ENCODE measurements around the gene MYO3B.
A peak's percentile ranks its signal among the peaks of the same experiment; 100 is the strongest.
"Not testable (repeated sequence)": the region's sequence is repeated elsewhere in the genome, so short reads cannot be mapped to it uniquely, and the experiment has no call there.

Gene MYO3B

DNA sequence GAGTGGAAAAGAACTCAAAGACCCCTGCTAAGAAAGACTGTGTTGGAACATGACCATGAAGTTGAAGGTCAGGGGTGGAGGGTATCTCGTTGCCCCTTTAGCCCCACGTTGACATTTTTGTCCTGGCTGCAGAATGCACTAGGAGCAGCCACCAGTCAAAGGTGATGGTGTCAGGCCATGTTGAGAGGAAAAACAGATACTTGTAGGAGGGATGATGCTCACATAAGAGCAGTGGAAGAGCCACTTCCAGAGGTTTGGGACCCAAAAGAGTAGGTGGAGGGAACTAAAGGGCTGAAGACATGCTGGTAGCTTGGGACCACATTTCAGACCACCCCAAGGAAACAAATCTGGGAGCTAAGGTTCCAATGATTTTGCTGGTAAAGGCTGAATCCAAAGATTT lies 159.0 kb downstream of the MYO3B start:
- no peak for DNase-seq (ENCODE audit: extremely low spot score)
- TF ChIP-seq LEF1 (IDR thresholded peaks at IDR 0.05; ENCODE audit: borderline replicate concordance) (no peak), NFRKB (IDR thresholded peaks at IDR 0.05) (no peak), FOXM1 (IDR thresholded peaks at IDR 0.05; ENCODE audit: borderline replicate concordance) (no peak)
- ChIA-PET CTCF (interaction anchor here (2.2 kb wide), 1 partner anchor 13 kb away, joined by 7 read pairs; no protein-coding TSS in a partner anchor), POLR2A (no interaction called here)

- TF ChIP-seq HDGF (IDR thresholded peaks at IDR 0.05; ENCODE audit: borderline replicate concordance): no peak
- TF ChIP-seq NFRKB (IDR thresholded peaks at IDR 0.05): no peak
- TF ChIP-seq ZNF384 (IDR thresholded peaks at IDR 0.05): no peak
- TF ChIP-seq CTBP1 (IDR thresholded peaks at IDR 0.05; ENCODE audit: borderline replicate concordance): no peak
- TF ChIP-seq ELF4 (IDR thresholded peaks at IDR 0.05): no peak
- no peak for TF ChIP-seq L3MBTL2 (conservative IDR thresholded peaks at IDR 0.05)
- TF ChIP-seq ARNT (IDR thresholded peaks at IDR 0.05): no peak
- ChIA-PET POLR2A (no interaction called here), CTCF (interaction anchor here (1.8 kb wide), 1 partner anchor 22 kb away, joined by 5 read pairs; no protein-coding TSS in a partner anchor)
- no peak for DNase-seq (ENCODE audit: extremely low spot score)
Observed at GRCh38 chr2:170339322-170339721, 161.4 kb downstream of the MYO3B start.

- DNase-seq (ENCODE audit: extremely low spot score): no peak
- POLR2A ChIA-PET: no interaction called here
- TF ChIP-seq, protein P1, sequence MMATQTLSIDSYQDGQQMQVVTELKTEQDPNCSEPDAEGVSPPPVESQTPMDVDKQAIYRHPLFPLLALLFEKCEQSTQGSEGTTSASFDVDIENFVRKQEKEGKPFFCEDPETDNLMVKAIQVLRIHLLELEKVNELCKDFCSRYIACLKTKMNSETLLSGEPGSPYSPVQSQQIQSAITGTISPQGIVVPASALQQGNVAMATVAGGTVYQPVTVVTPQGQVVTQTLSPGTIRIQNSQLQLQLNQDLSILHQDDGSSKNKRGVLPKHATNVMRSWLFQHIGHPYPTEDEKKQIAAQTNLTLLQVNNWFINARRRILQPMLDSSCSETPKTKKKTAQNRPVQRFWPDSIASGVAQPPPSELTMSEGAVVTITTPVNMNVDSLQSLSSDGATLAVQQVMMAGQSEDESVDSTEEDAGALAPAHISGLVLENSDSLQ (IDR thresholded peaks at IDR 0.05): peak; percentile 28; the same call in 1 of the 2 replicates
- TF ChIP-seq NFRKB (IDR thresholded peaks at IDR 0.05): no peak
- CTCF ChIA-PET: interaction anchor here (1.8 kb wide), 1 partner anchor 21 kb away, joined by 5 read pairs; no protein-coding TSS in a partner anchor
Observed at GRCh38 chr2:170339750-170340692, 162.1 kb downstream of the MYO3B start.

DNA sequence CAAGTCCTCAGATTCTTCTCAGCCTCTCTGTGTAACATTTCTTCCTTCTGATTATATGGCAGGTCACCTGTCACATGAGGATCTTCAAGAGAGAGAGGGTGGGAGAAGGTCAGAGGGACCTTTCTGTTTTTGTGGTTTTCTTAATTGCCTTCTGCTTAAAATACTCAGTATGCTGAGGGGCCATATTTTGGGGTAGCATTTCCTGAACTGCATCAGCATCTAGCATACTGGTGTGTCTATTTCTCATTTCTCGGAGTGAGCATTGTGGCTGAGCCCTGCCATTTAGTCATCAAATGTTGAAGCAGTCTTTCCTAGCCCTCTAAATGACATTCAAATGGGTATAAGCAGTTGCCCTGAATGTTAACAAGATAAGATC lies 162.7 kb downstream of the MYO3B start:
- TF ChIP-seq BHLHE40 (IDR thresholded peaks at IDR 0.05; ENCODE audit: borderline replicate concordance): no peak
- no peak for TF ChIP-seq ZNF384 (IDR thresholded peaks at IDR 0.05)
- no peak for TF ChIP-seq FOXK2 (IDR thresholded peaks at IDR 0.05)
- no peak for TF ChIP-seq CTBP1 (IDR thresholded peaks at IDR 0.05; ENCODE audit: borderline replicate concordance)
- no peak for TF ChIP-seq HDGF (IDR thresholded peaks at IDR 0.05; ENCODE audit: borderline replicate concordance)
- TF ChIP-seq ARNT (IDR thresholded peaks at IDR 0.05): no peak
- TF ChIP-seq ELF4 (IDR thresholded peaks at IDR 0.05): no peak
- TF ChIP-seq SP1 (IDR thresholded peaks at IDR 0.05): no peak
- no peak for DNase-seq (ENCODE audit: extremely low spot score)
- CTCF ChIA-PET: no interaction called here
- POLR2A ChIA-PET: no interaction called here

GRCh38 chr2:170341684-170342623 lies 164.0 kb downstream of the MYO3B start:
- TF ChIP-seq ELF4 (IDR thresholded peaks at IDR 0.05) (no peak), ARNT (IDR thresholded peaks at IDR 0.05) (no peak), BHLHE40 (IDR thresholded peaks at IDR 0.05; ENCODE audit: borderline replicate concordance) (no peak), SP1 (IDR thresholded peaks at IDR 0.05) (no peak), FOXM1 (IDR thresholded peaks at IDR 0.05; ENCODE audit: borderline replicate concordance) (no peak)
- CTCF ChIA-PET: interaction anchor here (0.8 to 1.2 kb wide), 2 partner anchors 17 to 20 kb away, joined by 3 to 5 read pairs; no protein-coding TSS in a partner anchor
- DNase-seq (ENCODE audit: extremely low spot score): no peak
- POLR2A ChIA-PET: no interaction called here

GRCh38 chr2:170344663-170345346 lies 166.9 kb downstream of the MYO3B start:
- POLR2A ChIA-PET: no interaction called here
- CTCF ChIA-PET: interaction anchor here (1.3 kb wide), 1 partner anchor 17 kb away, joined by 9 read pairs; no protein-coding TSS in a partner anchor
- no peak for DNase-seq (ENCODE audit: extremely low spot score)
- TF ChIP-seq NFRKB (IDR thresholded peaks at IDR 0.05) (no peak), HDGF (IDR thresholded peaks at IDR 0.05; ENCODE audit: borderline replicate concordance) (no peak), SUZ12 (IDR thresholded peaks at IDR 0.05) (no peak), ELF4 (IDR thresholded peaks at IDR 0.05) (no peak)

- CTCF ChIA-PET: no interaction called here
- POLR2A ChIA-PET: no interaction called here
- DNase-seq (ENCODE audit: extremely low spot score): no peak
- no peak for TF ChIP-seq ELF4 (IDR thresholded peaks at IDR 0.05)
- no peak for TF ChIP-seq FOXK2 (IDR thresholded peaks at IDR 0.05)
- TF ChIP-seq FOXA1 (IDR thresholded peaks at IDR 0.05): no peak
- TF ChIP-seq, protein P1 (IDR thresholded peaks at IDR 0.05): no peak
- TF ChIP-seq NFRKB (IDR thresholded peaks at IDR 0.05): no peak
- no peak for TF ChIP-seq TARDBP (IDR thresholded peaks at IDR 0.05)
- no peak for TF ChIP-seq FOXM1 (IDR thresholded peaks at IDR 0.05; ENCODE audit: borderline replicate concordance)
- no peak for TF ChIP-seq L3MBTL2 (conservative IDR thresholded peaks at IDR 0.05)
- TF ChIP-seq LEF1 (IDR thresholded peaks at IDR 0.05; ENCODE audit: borderline replicate concordance): no peak
- TF ChIP-seq SP1 (IDR thresholded peaks at IDR 0.05): no peak
Observed at GRCh38 chr2:170345607-170346006, 167.7 kb downstream of the MYO3B start.

DNA sequence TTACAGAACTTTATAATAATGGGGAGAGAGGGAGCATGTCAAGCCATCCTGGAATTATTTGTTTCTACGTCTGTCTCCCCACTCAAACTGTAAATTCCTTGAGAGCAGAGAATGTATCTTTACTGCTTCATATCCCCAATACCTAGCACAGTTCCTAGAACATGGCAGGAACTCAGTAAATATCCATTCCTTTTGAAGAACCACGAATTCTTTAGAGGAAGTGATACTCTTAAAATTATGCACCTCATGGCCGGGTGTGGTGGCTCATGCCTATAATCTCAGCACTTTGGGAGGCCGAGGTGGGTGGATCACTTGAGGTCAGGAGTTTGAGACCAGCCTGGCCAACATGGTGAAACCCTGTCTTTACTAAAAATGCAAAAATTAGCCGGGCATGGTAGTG lies 171.3 kb downstream of the MYO3B start:
- DNase-seq (ENCODE audit: extremely low spot score); POLR2A ChIA-PET: not testable (repeated sequence)
- CTCF ChIA-PET: interaction anchor here (0.7 kb wide), 1 partner anchor 12 kb away, joined by 12 read pairs; no protein-coding TSS in a partner anchor
